ENCODE data around the gene TCAIM. TPM values are rescaled to one million over a fixed set of nuclear protein-coding genes. Genes with fewer than 3 reads are reported as not detected.
"Not testable (repeated sequence)": the region's sequence is repeated elsewhere in the genome, so short reads cannot be mapped to it uniquely, and the experiment has no call there.

Gene TCAIM
- total RNA-seq, 1 experiment from 2014 or later, result 23.8 TPM

- Mint-ChIP-seq H3K36me3 (ENCODE audit: insufficient read depth in 1 of 3, low read depth in 3 of 3) (peaks cover 0 to 4% (median 0%) of the 10 kb centered on the region in 3 experiments; a peak in 3 of 7 replicates), H3K4me3 (no peak overlapping the region), H3K27me3 (ENCODE audit: low read depth) (no peaks in the 10 kb centered on the region; the same call in 1 of the 2 replicates), H3K4me1 (peaks cover 7% of the 10 kb centered on the region in 2 experiments; a peak in 2 of 4 replicates), H3K27ac (0 out of 7 replicates have a peak overlapping the region, but pooled peaks of 1 of the 3 experiments have one; percentile 44), H3K9me3 (peaks cover 5 to 11% of the 10 kb centered on the region in 2 experiments)
- Histone ChIP-seq H4K5ac (ENCODE audit: insufficient read length, low read depth, low read length) (no peak overlapping the region), H4K8ac (replicated peaks; ENCODE audit: insufficient read length, low read depth, low read length) (no peak overlapping the region), H3K27me3 (ENCODE audit: insufficient read depth, low read length) (no peaks in the 10 kb centered on the region), H3K9me3 (ENCODE audit: control insufficient read depth, low read depth, low read length) (no peaks in the 10 kb centered on the region), H3K9ac (ENCODE audit: extremely low read depth, insufficient read length, low read length) (no peak overlapping the region), H2BK5ac (ENCODE audit: insufficient read length, low read length) (no peak overlapping the region), H3K4me2 (ENCODE audit: insufficient read depth, insufficient read length, low read length) (no peak overlapping the region), H3K27ac (ENCODE audit: insufficient read length, low read depth, low read length) (no peak overlapping the region), H3T11ph (ENCODE audit: low read length) (no peak overlapping the region), H3K4ac (ENCODE audit: low read depth, low read length) (no peak overlapping the region), H2AK5ac (ENCODE audit: insufficient read length, low read length) (no peak overlapping the region), H2BK120ac (ENCODE audit: low read depth, low read length, poor library complexity, severe bottlenecking) (no peak overlapping the region), H2BK12ac (ENCODE audit: insufficient read length, low read depth, low read length) (no peak overlapping the region), H3K56ac (ENCODE audit: insufficient read length, low read depth, low read length) (no peak overlapping the region), H3K79me2 (ENCODE audit: insufficient read depth, low read length) (no peaks in the 10 kb centered on the region), H2BK15ac (ENCODE audit: low read depth, low read length) (no peak overlapping the region), H3K23me2 (ENCODE audit: insufficient read length, low read depth, low read length, poor library complexity, severe bottlenecking) (no peaks in the 10 kb centered on the region), H4K91ac (ENCODE audit: insufficient read length, low read depth, low read length) (no peak overlapping the region), H3K14ac (ENCODE audit: insufficient read depth, low read length) (no peak overlapping the region), H3K23ac (ENCODE audit: insufficient read length, low read depth, low read length) (no peak overlapping the region), H3K4me1 (ENCODE audit: insufficient read depth, low read length) (no peaks in the 10 kb centered on the region; the same call in 1 of the 2 replicates), H2BK20ac (ENCODE audit: low read depth, low read length, poor library complexity, severe bottlenecking) (no peak overlapping the region), H4K20me1 (ENCODE audit: control insufficient read depth, insufficient read depth, insufficient read length) (no peaks in the 10 kb centered on the region), H3K79me1 (ENCODE audit: insufficient read depth, low read depth, low read length, poor library complexity, severe bottlenecking) (no peaks in the 10 kb centered on the region), H2AFZ (ENCODE audit: low read length) (no peak overlapping the region), H3K18ac (ENCODE audit: insufficient read length, low read depth, low read length) (no peak overlapping the region)
- no peak for DNase-seq
- WGBS (ENCODE audit: extremely low coverage, insufficient read length, low lambda C conversion rate), result no CpG with 5 or more reads among the region's 11 CpGs
- TF ChIP-seq, protein P1, sequence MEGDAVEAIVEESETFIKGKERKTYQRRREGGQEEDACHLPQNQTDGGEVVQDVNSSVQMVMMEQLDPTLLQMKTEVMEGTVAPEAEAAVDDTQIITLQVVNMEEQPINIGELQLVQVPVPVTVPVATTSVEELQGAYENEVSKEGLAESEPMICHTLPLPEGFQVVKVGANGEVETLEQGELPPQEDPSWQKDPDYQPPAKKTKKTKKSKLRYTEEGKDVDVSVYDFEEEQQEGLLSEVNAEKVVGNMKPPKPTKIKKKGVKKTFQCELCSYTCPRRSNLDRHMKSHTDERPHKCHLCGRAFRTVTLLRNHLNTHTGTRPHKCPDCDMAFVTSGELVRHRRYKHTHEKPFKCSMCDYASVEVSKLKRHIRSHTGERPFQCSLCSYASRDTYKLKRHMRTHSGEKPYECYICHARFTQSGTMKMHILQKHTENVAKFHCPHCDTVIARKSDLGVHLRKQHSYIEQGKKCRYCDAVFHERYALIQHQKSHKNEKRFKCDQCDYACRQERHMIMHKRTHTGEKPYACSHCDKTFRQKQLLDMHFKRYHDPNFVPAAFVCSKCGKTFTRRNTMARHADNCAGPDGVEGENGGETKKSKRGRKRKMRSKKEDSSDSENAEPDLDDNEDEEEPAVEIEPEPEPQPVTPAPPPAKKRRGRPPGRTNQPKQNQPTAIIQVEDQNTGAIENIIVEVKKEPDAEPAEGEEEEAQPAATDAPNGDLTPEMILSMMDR (conservative IDR thresholded peaks at IDR 0.05), result no peak
These were observed 77.8 kb downstream of the TCAIM start for GRCh38 chr3:44416031-44417030.

DNA sequence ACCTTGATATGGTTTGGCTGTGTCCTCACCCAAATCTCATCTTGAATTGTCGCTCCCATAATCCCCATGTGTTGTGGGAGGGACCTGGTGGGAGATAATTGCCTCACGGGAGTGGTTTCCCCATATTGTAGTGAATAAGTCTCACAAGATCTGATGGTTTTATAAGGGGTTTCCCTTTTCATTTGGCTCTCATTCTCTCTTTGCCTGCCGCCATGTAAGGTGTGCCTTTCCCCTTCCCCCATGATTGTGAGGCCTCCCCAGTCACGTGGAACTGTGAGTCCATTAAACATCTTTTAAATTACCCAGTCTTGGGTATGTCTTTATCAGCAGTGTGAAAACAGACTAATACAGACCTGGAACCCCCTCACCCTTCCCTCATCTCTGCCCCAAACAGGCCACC lies 79.6 kb downstream of the TCAIM start:
- not testable (repeated sequence) for H4K8ac ChIP-seq (replicated peaks; ENCODE audit: insufficient read length, low read depth, low read length); H3K27me3 Mint-ChIP-seq (ENCODE audit: low read depth); H2BK20ac ChIP-seq (ENCODE audit: low read depth, low read length, poor library complexity, severe bottlenecking); H4K20me1 ChIP-seq (ENCODE audit: control insufficient read depth, insufficient read depth, insufficient read length); DNase-seq; H4K91ac ChIP-seq (ENCODE audit: insufficient read length, low read depth, low read length); H4K5ac ChIP-seq (ENCODE audit: insufficient read length, low read depth, low read length); H3K9me3 ChIP-seq (ENCODE audit: control insufficient read depth, low read depth, low read length); H3K56ac ChIP-seq (ENCODE audit: insufficient read length, low read depth, low read length); H2BK5ac ChIP-seq (ENCODE audit: insufficient read length, low read length); H2AK5ac ChIP-seq (ENCODE audit: insufficient read length, low read length); H2BK15ac ChIP-seq (ENCODE audit: low read depth, low read length); H2AFZ ChIP-seq (ENCODE audit: low read length); H3K79me1 ChIP-seq (ENCODE audit: insufficient read depth, low read depth, low read length, poor library complexity, severe bottlenecking); H3T11ph ChIP-seq (ENCODE audit: low read length); H3K4me1 Mint-ChIP-seq; H3K23me2 ChIP-seq (ENCODE audit: insufficient read length, low read depth, low read length, poor library complexity, severe bottlenecking); H3K79me2 ChIP-seq (ENCODE audit: insufficient read depth, low read length); H3K27ac ChIP-seq (ENCODE audit: insufficient read length, low read depth, low read length); H3K27me3 ChIP-seq (ENCODE audit: insufficient read depth, low read length); H3K4me3 Mint-ChIP-seq; H3K36me3 Mint-ChIP-seq (ENCODE audit: insufficient read depth in 1 of 3, low read depth in 3 of 3); H3K18ac ChIP-seq (ENCODE audit: insufficient read length, low read depth, low read length); H3K9ac ChIP-seq (ENCODE audit: extremely low read depth, insufficient read length, low read length); H3K4ac ChIP-seq (ENCODE audit: low read depth, low read length); H2BK120ac ChIP-seq (ENCODE audit: low read depth, low read length, poor library complexity, severe bottlenecking); H2BK12ac ChIP-seq (ENCODE audit: insufficient read length, low read depth, low read length); H3K23ac ChIP-seq (ENCODE audit: insufficient read length, low read depth, low read length); H3K4me1 ChIP-seq (ENCODE audit: insufficient read depth, low read length); H3K27ac Mint-ChIP-seq; H3K4me2 ChIP-seq (ENCODE audit: insufficient read depth, insufficient read length, low read length); H3K14ac ChIP-seq (ENCODE audit: insufficient read depth, low read length)
- no CpG with 5 or more reads among the region's 4 CpGs for whole genome bisulfite sequencing (ENCODE audit: extremely low coverage, insufficient read length, low lambda C conversion rate)
- peaks cover 5 to 11% of the 10 kb centered on the region in 2 experiments for H3K9me3 Mint-ChIP-seq

Data from H9 (cell line).